Measurements from ENCODE around the gene SLC25A39.

DNA sequence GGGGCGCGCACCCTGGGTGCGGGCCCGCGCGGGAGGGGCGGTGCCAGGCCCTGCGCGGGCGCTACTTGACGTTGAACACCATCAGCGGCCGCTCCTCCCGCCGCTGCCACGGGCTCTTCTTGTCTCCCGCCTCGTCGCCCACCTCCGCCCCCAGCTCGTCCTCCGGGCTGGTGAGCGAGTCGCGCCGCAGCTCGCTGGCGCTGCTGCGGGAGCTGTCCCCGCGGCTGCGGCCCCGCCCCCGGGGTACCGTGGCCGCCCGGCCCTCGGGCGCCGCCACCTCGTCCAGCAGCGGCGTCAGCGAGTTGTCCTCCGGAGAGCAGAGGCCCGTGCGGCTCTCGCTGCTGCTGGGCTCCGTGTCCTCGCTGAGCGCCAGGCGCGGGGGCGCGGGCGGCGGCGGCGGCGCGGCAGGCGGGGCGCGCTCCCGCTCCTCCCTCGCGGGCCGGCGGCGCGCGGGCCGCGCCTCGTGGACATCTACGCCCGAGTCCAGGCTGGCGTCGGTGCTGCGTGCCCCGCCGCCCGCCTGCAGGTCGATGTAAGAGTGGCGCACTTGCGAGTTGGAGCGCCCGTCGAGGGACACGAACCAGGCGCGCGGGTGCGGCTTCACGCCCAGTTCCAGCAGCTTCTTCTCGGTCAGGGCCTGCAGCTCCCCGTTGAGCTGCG is 29.2 kb upstream of the SLC25A39 start:
- TF ChIP-seq, protein P1, sequence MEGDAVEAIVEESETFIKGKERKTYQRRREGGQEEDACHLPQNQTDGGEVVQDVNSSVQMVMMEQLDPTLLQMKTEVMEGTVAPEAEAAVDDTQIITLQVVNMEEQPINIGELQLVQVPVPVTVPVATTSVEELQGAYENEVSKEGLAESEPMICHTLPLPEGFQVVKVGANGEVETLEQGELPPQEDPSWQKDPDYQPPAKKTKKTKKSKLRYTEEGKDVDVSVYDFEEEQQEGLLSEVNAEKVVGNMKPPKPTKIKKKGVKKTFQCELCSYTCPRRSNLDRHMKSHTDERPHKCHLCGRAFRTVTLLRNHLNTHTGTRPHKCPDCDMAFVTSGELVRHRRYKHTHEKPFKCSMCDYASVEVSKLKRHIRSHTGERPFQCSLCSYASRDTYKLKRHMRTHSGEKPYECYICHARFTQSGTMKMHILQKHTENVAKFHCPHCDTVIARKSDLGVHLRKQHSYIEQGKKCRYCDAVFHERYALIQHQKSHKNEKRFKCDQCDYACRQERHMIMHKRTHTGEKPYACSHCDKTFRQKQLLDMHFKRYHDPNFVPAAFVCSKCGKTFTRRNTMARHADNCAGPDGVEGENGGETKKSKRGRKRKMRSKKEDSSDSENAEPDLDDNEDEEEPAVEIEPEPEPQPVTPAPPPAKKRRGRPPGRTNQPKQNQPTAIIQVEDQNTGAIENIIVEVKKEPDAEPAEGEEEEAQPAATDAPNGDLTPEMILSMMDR (IDR thresholded peaks at IDR 0.05) = no peak
- no peak for TF ChIP-seq EZH2 (IDR thresholded peaks at IDR 0.05)
- TF ChIP-seq EZH2phosphoT487 (IDR thresholded peaks at IDR 0.05) = no peak

All from neural progenitor cell (in vitro differentiated cells).